Activated naive CD8-positive, alpha-beta T cell treated with anti-CD3 and anti-CD28 coated beads, Interleukin-2, amount 50 U/mL, for 16 hours (primary cell): Measurements from ENCODE around the gene FBXO11.

Experiments
- DNase-seq: peaks from one replicate; pipeline ENCODE4 v3.0.0-alpha.2; 2020; ENCODE audit warnings: low read depth, low spot score

FBXO11 gene

GRCh38 chr2:47850198-47850597 lies 56.1 kb downstream of the FBXO11 start:
- DNase-seq = no peak

GRCh38 chr2:47849368-47849767 lies 56.9 kb downstream of the FBXO11 start:
- DNase-seq = no peak

DNA sequence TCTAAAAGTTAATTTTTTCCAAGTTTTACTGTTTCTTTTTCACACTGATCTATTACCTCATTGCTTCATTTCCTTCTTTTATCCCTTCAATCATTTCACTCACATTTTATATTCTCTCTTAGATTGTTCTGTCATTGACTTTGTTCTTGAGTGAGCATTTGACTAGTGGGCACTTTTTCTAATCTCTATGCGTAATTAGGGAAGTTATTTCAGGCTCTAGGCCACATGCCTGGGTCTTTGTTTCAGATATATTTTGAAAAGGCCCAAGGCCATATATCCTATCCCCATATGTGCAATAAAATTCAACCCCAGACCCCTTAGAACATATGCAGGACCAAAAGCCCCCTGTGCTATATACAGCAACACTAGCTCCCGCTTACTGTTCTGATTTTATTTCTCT lies 62.1 kb downstream of the FBXO11 start:
- no peak for DNase-seq

DNA sequence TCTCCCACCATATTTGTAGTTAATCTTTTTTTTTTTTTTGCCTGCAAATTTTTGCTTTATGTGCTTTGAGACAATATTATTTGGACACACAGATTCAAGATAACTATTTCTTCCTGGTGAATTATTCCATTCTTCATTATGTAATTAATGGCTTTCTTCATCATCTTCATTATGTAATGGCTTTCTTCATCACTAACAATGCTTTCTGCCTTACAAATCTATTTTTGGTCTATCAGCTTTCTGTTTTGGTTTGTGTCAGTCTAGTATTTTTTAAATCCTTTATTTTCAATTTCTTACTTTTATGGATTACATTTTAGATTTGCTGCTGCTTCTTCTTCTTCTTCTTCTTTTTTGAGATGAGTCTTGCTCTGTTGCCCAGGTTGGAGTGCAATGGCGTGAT lies 62.9 kb downstream of the FBXO11 start:
- DNase-seq = no peak

DNA sequence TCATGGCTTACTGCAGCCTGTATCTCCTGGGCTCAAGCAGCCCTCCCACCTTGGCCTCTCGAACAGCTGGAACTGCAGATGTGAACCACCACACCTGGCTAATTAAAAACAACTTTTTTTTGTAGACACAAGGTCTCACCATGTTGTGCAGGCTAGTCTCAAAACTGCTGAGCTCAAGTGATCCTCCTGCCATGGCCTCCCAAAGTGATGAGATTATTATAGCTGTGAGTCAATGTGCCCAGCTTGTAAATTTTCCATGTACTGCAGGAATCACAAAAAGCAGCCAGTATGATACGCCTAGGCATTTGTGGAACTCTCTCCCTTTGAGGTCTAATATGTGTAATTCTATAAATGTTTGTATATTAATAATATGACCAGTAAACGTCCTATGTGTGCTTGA lies 63.5 kb downstream of the FBXO11 start:
- DNase-seq = no peak

DNA sequence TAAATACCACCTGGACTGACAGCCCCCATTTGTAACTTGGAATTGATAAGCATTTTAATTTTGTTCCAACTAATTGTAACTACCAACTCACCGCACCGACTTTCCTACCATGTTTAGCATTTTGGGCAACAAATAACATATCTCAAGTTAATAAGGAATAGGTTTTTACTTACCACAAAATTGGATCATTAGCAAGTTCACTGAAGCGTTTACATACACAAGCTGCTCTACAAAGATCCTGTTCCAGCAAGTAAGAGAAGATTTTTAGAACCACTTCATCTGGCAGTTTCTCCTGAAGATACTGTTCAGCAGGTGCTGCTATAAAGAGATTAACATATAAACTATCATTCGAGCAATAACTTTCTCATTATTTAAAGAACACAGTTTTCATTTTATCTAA lies 67.6 kb downstream of the FBXO11 start:
- no peak for DNase-seq

- DNase-seq = no peak
These were observed 68.0 kb downstream of the FBXO11 start for GRCh38 chr2:47838249-47838648.

DNA sequence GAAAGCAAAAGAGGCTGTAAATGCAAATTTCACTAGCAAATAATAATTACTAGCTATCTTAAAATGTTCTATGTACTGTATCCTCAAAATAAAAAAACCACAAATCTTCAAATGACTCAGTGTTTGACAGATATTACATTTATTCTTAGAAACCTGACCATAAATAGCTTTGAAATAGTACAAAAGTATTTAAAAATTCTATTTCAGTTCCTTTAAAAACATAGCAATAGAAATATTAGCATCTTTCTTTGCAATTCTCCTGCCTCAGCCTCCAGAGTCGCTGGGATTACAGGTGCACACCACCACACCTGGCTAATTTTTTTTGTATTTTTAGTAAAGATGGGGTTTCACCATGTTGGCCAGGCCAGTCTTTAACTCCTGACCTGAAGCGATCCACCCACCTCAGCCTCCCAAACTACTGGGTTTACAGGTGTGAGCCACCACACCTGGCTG lies 72.8 kb downstream of the FBXO11 start:
- no peak for DNase-seq

DNA sequence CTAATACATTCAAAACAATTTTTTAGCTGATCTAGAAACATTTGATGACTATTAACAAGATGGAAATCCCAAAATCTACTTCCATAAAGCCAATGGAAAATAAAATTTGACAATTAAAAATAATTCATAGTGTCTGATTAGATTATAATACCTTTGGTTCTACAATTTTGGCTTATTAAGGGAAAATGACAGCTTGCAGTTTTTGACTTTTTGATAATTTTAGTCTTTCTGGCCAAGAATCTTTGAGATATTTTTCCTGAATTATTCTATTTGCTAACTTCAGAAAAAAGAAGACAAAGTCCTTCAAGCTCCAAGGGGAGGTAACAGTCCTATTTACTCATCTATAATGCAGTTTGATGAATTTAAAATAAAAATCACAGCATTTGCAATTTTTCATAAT lies 83.8 kb downstream of the FBXO11 start:
- no peak for DNase-seq

DNA sequence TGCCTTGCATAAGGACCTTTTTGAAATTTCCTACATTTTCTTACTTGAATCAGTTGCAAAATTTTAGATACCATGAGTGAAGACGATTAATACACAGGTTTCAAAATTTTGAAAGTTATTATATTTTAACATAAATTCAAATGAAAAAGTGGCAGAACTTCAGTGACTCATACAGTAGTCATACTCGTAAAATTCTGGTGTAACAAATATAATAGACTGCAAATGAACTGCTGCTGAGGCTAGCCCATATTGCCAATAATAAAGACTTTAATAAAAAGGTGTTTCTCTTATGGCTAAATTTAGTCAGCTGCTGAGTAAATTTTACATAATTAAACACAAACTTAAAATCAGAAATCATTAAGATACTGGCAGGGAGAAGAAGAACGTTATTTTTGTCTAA lies 86.5 kb downstream of the FBXO11 start:
- no peak for DNase-seq

- no peak for DNase-seq
These were observed 87.5 kb downstream of the FBXO11 start for GRCh38 chr2:47818777-47819176.

DNA sequence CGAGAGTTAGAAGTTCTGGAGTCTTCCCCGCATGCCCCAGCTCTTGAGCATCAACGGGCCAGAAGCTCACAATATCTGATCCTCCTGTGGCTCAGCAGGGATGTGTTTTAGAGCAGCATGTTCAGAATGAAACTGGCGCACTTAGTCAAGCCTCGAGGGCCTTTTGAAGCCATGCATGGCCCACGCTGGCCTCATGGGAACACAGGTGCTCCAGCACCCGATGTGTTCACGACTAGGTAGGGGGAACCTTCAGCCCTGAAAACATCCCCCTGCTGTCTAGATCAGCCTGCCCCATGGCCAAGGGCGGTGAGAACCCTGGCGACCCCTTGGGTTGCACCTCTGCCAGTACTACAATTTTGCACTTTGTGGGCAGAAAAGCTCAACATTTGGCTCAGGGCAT lies 90.5 kb downstream of the FBXO11 start:
- DNase-seq = no peak

DNA sequence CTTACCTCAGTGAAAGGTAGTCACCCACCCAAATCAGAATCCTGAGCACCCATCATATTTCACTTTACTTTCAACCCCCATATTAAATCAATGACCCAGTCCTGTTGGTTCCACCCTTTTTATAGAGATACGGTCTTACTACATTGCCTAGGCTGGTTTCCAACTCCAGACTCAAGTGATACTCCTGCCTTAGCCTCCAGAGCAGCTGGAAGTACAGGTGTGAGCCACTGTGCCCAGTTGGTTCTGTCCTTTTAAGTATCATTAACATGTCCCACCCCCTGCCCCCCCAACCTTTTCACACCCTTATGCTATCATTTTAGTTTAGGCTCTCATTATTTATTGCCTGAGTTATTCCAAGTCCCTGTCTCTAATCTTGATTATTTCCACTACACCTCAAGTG lies 94.6 kb downstream of the FBXO11 start:
- DNase-seq = no peak

GRCh38 chr2:47810850-47811249 lies 95.4 kb downstream of the FBXO11 start:
- DNase-seq = no peak

- DNase-seq = no peak
These were observed 96.4 kb downstream of the FBXO11 start for GRCh38 chr2:47809903-47810302.

DNA sequence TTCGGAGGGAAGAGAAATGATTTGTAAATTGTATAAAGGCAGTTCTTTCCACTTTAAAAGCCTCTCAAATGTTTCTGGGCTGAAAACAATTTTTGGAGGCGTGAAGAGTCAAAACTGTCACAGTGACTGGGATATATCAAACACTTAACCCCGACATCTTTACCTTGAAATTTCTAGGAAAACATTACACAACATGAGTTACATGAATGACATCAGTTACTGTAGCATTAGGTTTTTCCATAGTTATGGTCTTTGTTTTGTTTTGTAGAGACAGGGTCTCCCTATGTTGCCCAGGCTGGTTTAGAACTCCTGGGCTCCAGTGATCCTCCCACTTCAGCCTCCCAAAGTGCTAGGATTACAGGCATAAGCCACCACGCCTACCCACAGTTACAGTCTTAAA lies 97.7 kb downstream of the FBXO11 start:
- DNase-seq = no peak

GRCh38 chr2:47805850-47806249 lies 100.4 kb downstream of the FBXO11 start:
- no peak for DNase-seq

- no peak for DNase-seq
These were observed 102.5 kb downstream of the FBXO11 start for GRCh38 chr2:47803770-47804169.

DNA sequence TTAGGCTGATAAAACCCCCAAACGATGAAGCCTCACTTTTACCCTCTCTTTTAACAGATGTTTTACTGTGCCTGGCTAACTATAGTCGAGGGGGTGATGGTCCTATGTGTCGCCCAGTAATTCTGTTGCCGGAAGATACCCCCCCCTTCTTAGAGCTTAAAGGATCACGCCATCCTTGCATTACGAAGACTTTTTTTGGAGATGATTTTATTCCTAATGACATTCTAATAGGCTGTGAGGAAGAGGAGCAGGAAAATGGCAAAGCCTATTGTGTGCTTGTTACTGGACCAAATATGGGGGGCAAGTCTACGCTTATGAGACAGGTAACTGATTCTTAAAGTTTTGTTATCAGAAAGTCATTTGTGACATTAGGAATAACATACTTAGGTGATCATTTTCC lies 102.9 kb downstream of the FBXO11 start:
- no peak for DNase-seq

GRCh38 chr2:47801118-47801517 lies 105.2 kb downstream of the FBXO11 start:
- no peak for DNase-seq

DNA sequence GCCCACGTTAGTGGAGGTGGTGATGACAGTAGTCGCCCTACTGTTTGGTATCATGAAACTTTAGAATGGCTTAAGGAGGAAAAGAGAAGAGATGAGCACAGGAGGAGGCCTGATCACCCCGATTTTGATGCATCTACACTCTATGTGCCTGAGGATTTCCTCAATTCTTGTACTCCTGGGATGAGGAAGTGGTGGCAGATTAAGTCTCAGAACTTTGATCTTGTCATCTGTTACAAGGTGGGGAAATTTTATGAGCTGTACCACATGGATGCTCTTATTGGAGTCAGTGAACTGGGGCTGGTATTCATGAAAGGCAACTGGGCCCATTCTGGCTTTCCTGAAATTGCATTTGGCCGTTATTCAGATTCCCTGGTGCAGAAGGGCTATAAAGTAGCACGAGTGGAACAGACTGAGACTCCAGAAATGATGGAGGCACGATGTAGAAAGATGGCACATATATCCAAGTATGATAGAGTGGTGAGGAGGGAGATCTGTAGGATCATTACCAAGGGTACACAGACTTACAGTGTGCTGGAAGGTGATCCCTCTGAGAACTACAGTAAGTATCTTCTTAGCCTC lies 107.2 kb downstream of the FBXO11 start:
- DNase-seq = no peak

DNA sequence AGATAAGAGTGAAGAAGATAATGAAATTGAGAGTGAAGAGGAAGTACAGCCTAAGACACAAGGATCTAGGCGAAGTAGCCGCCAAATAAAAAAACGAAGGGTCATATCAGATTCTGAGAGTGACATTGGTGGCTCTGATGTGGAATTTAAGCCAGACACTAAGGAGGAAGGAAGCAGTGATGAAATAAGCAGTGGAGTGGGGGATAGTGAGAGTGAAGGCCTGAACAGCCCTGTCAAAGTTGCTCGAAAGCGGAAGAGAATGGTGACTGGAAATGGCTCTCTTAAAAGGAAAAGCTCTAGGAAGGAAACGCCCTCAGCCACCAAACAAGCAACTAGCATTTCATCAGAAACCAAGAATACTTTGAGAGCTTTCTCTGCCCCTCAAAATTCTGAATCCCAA lies 107.7 kb downstream of the FBXO11 start:
- DNase-seq = no peak

DNA sequence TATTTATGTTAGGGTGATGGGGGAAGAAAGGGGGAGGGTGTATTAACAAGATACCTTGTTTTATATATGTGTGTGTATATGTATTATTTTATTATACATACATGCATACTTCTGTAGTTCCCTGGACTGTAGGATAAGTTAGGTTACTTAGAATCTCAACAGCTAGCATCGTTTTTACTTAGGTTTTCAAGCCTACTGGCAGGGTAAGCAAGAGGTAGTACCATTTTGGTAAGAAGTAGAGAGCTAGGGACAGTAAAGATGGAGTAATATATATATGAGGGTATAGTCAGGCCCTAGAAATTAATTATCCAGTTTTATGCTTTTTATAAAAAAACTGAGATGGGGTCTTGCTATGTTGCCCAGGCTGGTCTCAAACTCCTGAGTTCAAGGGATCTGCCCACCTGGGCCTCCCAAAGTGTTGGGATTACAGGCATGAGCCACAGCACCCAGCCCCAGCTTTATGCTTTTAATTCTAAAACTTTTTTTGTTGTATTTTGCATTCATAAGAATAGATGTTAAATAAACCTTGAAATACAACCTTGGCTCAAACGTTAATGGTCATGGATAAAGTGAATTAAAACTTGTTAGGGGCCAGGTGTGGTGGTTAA lies 110.1 kb downstream of the FBXO11 start:
- no peak for DNase-seq

- no peak for DNase-seq
These were observed 120.3 kb downstream of the FBXO11 start for GRCh38 chr2:47785986-47786385.
